ENCODE data around the gene ZBTB20.
"Not testable (repeated sequence)": the region's sequence is repeated elsewhere in the genome, so short reads cannot be mapped to it uniquely, and the experiment has no call there.

The ZBTB20 gene

GRCh38 chr3:114839476-114839875, 307.6 kb downstream of the ZBTB20 start:
- Mint-ChIP-seq H3K4me1 (peaks cover 8% of the 10 kb centered on the region), H3K27ac (no peak overlapping the region), H3K36me3 (peaks cover 30% of the 10 kb centered on the region), H3K4me3 (no peak overlapping the region), H3K27me3 (no peaks in the 10 kb centered on the region), H3K9me3 (no peaks in the 10 kb centered on the region)
- ATAC-seq (ENCODE audit: low read depth) (no peak), DNase-seq (ENCODE audit: low spot score in 2 of 2) (no peak)

GRCh38 chr3:114838025-114838424, 309.1 kb downstream of the ZBTB20 start:
- Mint-ChIP-seq H3K36me3 (peaks cover 28% of the 10 kb centered on the region), H3K27me3 (no peaks in the 10 kb centered on the region), H3K27ac (no peak overlapping the region), H3K9me3 (no peaks in the 10 kb centered on the region), H3K4me1 (peaks cover 8% of the 10 kb centered on the region), H3K4me3 (no peak overlapping the region)
- DNase-seq (ENCODE audit: low spot score in 2 of 2) (no peak), ATAC-seq (ENCODE audit: low read depth) (no peak)

- Mint-ChIP-seq H3K4me1 (peaks cover 3% of the 10 kb centered on the region), H3K4me3 (no peak overlapping the region), H3K36me3 (peaks cover 17% of the 10 kb centered on the region), H3K27ac (no peak overlapping the region), H3K9me3 (no peaks in the 10 kb centered on the region), H3K27me3 (no peaks in the 10 kb centered on the region)
- ATAC-seq (ENCODE audit: low read depth) = no peak
- no peak for DNase-seq (ENCODE audit: low spot score in 2 of 2)
Measured at GRCh38 chr3:114834175-114834940, 312.7 kb downstream of the ZBTB20 start.

GRCh38 chr3:114831861-114832260, 315.2 kb downstream of the ZBTB20 start:
- no peaks in the 10 kb centered on the region for H3K9me3 Mint-ChIP-seq
- ATAC-seq (ENCODE audit: low read depth) (no peak), DNase-seq (ENCODE audit: low spot score in 2 of 2) (no peak)
- H3K4me1 Mint-ChIP-seq = peaks cover 4% of the 10 kb centered on the region
- no peaks in the 10 kb centered on the region for H3K27me3 Mint-ChIP-seq
- no peak overlapping the region for H3K27ac Mint-ChIP-seq
- H3K4me3 Mint-ChIP-seq = no peak overlapping the region
- H3K36me3 Mint-ChIP-seq = peaks cover 1% of the 10 kb centered on the region

GRCh38 chr3:114830652-114831051, 316.4 kb downstream of the ZBTB20 start:
- no peaks in the 10 kb centered on the region for H3K9me3 Mint-ChIP-seq
- no peak for ATAC-seq (ENCODE audit: low read depth)
- no peak overlapping the region for H3K27ac Mint-ChIP-seq
- DNase-seq (ENCODE audit: low spot score in 2 of 2) = no peak
- H3K4me1 Mint-ChIP-seq = peaks cover 2% of the 10 kb centered on the region
- no peaks in the 10 kb centered on the region for H3K36me3 Mint-ChIP-seq
- H3K27me3 Mint-ChIP-seq = no peaks in the 10 kb centered on the region
- no peak overlapping the region for H3K4me3 Mint-ChIP-seq

DNA sequence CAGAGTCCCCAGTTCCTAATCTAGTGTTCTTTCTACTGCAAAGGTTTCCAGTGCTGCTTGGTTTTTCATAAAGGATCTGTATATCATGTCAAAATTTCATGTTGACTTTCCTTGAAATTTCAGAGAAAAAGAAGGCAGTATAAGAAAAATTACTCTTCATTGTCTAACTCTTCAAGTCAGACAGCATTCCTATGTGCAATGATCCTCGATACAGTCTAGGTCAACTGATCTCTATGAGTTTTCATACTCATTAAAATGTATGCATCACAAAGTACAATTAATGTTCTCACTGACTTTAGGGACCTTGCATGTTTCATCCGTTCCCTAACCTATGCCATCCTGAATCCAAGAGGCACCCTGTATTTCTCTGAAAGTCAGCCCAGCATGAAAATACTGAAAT, 317.3 kb downstream of the ZBTB20 start:
- no peak for DNase-seq (ENCODE audit: low spot score in 2 of 2)
- Mint-ChIP-seq H3K27ac (no peak overlapping the region), H3K4me1 (peaks cover 2% of the 10 kb centered on the region), H3K27me3 (no peaks in the 10 kb centered on the region), H3K36me3 (no peaks in the 10 kb centered on the region), H3K9me3 (no peaks in the 10 kb centered on the region), H3K4me3 (no peak overlapping the region)
- ATAC-seq (ENCODE audit: low read depth) = no peak

DNA sequence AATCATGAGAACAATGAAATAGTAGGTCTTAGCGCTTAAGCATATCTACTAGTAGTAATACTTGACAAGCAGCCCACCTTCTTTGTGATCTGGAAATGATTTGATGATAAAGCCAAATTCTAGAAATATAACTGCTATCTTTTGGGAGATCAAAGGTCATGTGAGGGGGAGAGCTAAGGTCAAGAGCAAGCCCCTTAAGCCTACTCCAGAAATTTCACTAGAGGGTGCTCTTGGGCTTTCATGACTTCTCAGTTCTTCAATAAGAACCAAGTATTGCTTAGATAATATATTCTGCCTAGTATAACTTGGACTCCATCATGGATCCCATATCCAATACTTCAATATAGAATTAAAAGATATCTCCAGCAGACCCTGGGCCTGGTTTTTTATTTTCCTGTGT, 319.6 kb downstream of the ZBTB20 start:
- ATAC-seq (ENCODE audit: low read depth) = peak; percentile 62
- peak in 1 of 2 donors; percentile 12 for DNase-seq (ENCODE audit: low spot score in 2 of 2)
- no peak overlapping the region for H3K4me3 Mint-ChIP-seq

GRCh38 chr3:114824014-114824413, 323.1 kb downstream of the ZBTB20 start:
- Mint-ChIP-seq H3K9me3 (no peaks in the 10 kb centered on the region), H3K36me3 (no peaks in the 10 kb centered on the region), H3K27ac (no peak overlapping the region), H3K4me1 (peaks cover 3% of the 10 kb centered on the region), H3K27me3 (no peaks in the 10 kb centered on the region), H3K4me3 (no peak overlapping the region)
- ATAC-seq (ENCODE audit: low read depth) (no peak), DNase-seq (ENCODE audit: low spot score in 2 of 2) (no peak)

More for the DNA sequence above, 319.6 kb downstream of the ZBTB20 start:
- Mint-ChIP-seq H3K36me3 (no peaks in the 10 kb centered on the region), H3K4me1 (peaks cover 4% of the 10 kb centered on the region), H3K9me3 (no peaks in the 10 kb centered on the region), H3K27ac (no peak overlapping the region), H3K27me3 (no peaks in the 10 kb centered on the region)

GRCh38 chr3:114823061-114823460, 324.0 kb downstream of the ZBTB20 start:
- H3K9me3 Mint-ChIP-seq = no peaks in the 10 kb centered on the region
- H3K36me3 Mint-ChIP-seq = no peaks in the 10 kb centered on the region
- H3K27me3 Mint-ChIP-seq = no peaks in the 10 kb centered on the region
- peaks cover 2% of the 10 kb centered on the region for H3K4me1 Mint-ChIP-seq
- ATAC-seq (ENCODE audit: low read depth) (no peak), DNase-seq (ENCODE audit: low spot score in 2 of 2) (no peak)
- H3K4me3 Mint-ChIP-seq = no peak overlapping the region
- H3K27ac Mint-ChIP-seq = no peak overlapping the region

DNA sequence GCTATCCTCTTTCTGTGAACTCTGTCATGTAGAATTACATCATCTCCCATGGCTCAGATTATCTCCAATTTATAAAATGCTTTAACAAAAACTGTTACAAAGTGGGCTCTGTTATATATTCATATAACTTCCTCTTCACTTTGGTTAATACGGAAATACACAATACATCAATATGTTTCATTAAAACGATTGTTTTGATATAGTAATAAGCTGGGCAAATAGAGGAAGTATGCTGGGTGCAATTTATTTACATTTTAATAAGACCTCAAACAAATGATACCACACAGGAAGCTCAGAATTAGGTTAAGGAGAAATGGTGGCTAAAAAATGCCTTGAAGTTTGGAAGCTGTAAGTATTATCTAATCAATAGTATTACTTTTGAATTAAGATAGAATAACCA, 331.0 kb downstream of the ZBTB20 start:
- Mint-ChIP-seq H3K9me3 (no peaks in the 10 kb centered on the region), H3K27me3 (no peaks in the 10 kb centered on the region), H3K4me3 (no peak overlapping the region), H3K4me1 (peaks cover 17% of the 10 kb centered on the region), H3K27ac (no peak overlapping the region), H3K36me3 (peaks cover 7% of the 10 kb centered on the region)
- DNase-seq (ENCODE audit: low spot score in 2 of 2) (no peak), ATAC-seq (ENCODE audit: low read depth) (peak; percentile 56)

DNA sequence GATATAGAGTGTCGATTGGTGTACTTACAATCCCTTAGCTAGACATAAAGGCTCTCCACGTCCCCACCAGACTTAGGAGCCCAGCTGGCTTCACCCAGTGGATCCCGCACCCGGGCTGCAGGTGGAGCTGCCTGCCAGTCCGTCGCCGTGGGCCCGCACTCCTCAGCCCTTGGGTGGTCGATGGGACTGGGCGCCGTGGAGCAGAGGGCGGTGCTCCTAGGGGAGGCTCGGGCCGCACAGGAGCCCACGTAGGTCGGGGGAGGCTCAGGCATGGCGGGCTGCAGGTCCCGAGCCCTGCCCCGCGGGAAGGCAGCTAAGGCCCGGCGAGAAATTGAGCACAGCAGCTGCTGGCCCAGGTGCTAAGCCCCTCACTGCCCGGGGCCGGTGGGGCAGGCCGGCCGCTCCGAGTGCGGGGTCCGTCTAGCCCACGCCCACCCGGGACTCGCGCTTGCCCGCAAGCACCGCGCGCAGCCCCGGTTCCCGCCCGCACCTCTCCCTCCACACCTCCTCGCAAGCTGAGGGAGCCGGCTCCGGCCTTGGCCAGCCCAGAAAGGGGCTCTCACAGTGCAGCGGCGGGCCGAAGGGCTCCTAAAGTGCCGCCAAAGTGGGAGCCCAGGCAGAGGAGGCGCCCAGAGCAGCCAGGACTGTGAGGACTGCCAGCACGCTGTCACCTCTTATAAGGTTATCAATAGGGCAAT, 334.4 kb downstream of the ZBTB20 start:
- H3K27ac Mint-ChIP-seq; H3K27me3 Mint-ChIP-seq; DNase-seq (ENCODE audit: low spot score in 2 of 2); ATAC-seq (ENCODE audit: low read depth); H3K4me3 Mint-ChIP-seq; H3K9me3 Mint-ChIP-seq: not testable (repeated sequence)
- Mint-ChIP-seq H3K36me3 (peaks cover 10% of the 10 kb centered on the region), H3K4me1 (peaks cover 28% of the 10 kb centered on the region)

GRCh38 chr3:114809668-114810413, 337.2 kb downstream of the ZBTB20 start:
- H3K27ac Mint-ChIP-seq = peak overlapping the region; percentile 86
- no peaks in the 10 kb centered on the region for H3K9me3 Mint-ChIP-seq
- DNase-seq (ENCODE audit: low spot score in 2 of 2) (peak; percentile 13 to 26), ATAC-seq (ENCODE audit: low read depth) (peak; percentile 97)
- peak overlapping the region; percentile 54 for H3K4me3 Mint-ChIP-seq
- peaks cover 17% of the 10 kb centered on the region for H3K4me1 Mint-ChIP-seq
- H3K36me3 Mint-ChIP-seq = peaks cover 12% of the 10 kb centered on the region
- no peaks in the 10 kb centered on the region for H3K27me3 Mint-ChIP-seq

DNA sequence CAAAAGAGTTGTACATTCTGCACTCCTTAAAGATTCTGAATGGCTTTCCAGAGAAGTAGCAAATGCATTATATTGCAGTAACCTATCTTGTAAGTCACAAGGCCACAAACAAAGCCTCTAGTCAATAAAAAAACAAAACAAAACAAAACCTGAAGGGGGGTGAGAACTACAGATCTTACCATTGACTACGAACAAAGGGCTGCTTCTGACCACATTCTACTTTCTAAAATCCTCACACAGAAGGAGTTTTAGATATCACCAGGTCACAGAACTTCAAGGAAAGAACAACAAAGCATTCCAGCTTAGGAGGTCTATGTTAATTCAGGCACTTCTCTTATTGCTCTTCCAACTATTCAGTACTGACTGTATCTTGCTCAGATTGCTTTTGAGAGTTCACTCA, 343.0 kb downstream of the ZBTB20 start:
- ATAC-seq (ENCODE audit: low read depth) = no peak
- no peak for DNase-seq (ENCODE audit: low spot score in 2 of 2)
- peaks cover 16% of the 10 kb centered on the region for H3K4me1 Mint-ChIP-seq
- no peaks in the 10 kb centered on the region for H3K9me3 Mint-ChIP-seq
- no peak overlapping the region for H3K27ac Mint-ChIP-seq
- H3K27me3 Mint-ChIP-seq = no peaks in the 10 kb centered on the region
- H3K36me3 Mint-ChIP-seq = peaks cover 16% of the 10 kb centered on the region
- H3K4me3 Mint-ChIP-seq = no peak overlapping the region

GRCh38 chr3:114803042-114803695, 343.9 kb downstream of the ZBTB20 start:
- H3K9me3 Mint-ChIP-seq = no peaks in the 10 kb centered on the region
- no peak overlapping the region for H3K4me3 Mint-ChIP-seq
- no peak for ATAC-seq (ENCODE audit: low read depth)
- H3K27ac Mint-ChIP-seq = no peak overlapping the region
- H3K4me1 Mint-ChIP-seq = peaks cover 17% of the 10 kb centered on the region
- H3K36me3 Mint-ChIP-seq = peaks cover 18% of the 10 kb centered on the region
- no peak for DNase-seq (ENCODE audit: low spot score in 2 of 2)
- H3K27me3 Mint-ChIP-seq = no peaks in the 10 kb centered on the region
